Stimulated activated CD8-positive, alpha-beta memory T cell treated with anti-CD3 and anti-CD28 coated beads, Interleukin-2, amount 100 ng/mL, for 48 hours (primary cell): ENCODE data around the gene NTRK3.

ENCODE experiments used
- DNase-seq, 2 donors: peaks; one replicate each; pipeline ENCODE4 v3.0.0-alpha.2; 2020; ENCODE audit warnings: low read depth in 2 of 2

NTRK3 gene

DNA sequence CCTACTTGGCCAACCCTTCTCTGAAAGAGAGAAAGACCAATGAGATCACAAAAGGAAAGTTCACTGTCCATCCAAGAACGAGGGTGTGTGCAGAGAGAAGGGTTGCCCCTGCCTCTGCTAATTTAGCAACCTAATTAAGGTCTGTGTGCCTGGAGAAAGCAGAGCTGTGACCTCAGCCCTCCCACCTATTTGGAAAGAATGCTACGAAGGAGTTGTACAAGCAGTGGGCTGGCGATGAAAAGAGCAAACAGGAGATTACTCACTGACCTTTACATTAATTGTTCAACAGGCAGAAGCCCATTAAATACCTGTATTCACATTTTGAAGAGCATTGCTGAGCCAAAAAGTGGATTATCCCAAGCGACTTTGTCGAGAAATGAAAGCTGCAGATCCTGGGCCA is 314.9 kb downstream of the NTRK3 start:
- no peak for DNase-seq

DNA sequence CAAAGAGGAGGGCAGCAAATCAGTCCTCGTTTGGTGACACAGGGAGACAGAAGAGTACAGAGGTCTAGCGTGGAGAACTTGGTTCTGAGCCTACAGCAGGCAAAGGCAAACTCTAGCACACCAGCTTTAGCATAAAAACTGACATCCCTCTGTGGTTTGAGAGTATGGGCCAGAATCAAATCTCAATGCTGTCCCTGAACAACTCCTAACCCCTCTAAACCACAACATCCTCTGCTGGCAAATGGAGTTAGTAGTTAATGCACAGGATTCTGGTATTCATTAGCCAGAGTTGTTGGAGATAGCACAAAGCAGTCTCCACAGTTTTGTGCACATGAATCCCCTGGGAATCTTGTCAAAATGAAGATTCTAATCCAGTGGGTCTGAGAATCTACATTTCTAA is 315.8 kb downstream of the NTRK3 start:
- DNase-seq = no peak

DNA sequence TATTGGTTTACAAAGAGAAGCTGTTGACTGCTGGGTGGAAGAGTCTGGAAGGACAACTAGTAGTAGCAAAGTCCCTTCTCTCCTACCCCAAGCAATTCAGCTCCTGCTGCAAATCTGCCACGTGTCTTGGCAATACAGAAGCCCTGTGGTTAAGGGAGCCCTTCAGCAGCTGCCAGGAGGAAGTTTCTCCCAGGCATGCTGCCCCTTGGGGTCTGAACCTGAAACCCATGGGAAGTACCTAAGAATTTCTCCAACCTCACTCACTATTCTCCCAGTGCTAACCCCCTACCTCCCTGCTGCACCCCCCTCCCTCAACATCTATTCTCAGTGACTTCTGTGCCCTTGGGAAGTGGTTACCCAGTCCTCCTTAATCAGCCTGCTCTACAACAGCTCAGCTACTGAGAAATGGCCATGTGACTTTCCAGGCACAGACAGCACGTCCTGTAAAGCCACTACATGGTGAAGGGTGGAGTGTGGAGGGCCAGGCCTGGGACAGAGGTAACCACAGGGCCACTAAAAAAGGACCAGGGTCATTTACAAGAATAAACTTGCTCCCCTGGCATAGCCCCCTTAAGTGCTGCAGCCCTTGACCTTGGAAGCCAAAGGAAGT is 316.6 kb downstream of the NTRK3 start:
- no peak for DNase-seq

DNA sequence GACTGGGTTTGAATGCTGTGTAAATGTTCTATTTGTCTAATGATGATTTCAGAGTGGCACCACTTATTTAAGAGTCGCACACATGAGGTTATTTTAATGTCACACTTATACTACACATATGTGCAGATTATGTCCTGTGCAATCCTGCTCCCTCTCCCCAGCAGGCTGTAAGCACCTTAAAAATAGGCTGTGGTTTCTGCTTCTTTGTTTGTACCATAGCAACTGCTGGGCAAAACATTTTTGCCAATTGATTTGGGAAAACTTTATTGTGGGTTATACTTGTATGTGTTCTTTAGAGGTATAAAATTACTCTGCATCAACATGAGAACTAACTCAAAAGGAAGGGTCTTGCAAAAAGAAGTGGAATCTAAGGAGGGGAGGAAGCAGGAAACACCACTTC is 318.5 kb downstream of the NTRK3 start:
- no peak for DNase-seq

DNA sequence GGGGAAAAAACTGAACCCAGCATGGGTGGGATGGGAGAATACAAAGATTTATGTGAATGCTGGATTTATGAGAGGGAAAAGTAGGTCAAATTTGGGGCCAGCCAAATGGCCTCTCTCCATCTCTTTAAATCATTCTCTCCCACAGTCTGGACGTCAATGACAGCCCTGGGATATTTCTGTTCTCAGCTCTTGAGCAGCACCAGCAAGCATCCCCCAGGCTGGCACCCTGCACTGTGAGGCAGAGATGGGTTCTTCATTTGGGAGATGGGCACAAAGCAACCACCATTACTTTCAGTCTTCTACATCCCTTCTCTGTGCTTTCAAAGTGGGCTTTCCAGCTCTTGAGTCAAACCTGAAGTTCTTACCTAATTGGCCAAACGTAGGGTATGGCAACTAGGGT is 321.0 kb downstream of the NTRK3 start:
- DNase-seq = no peak

DNA sequence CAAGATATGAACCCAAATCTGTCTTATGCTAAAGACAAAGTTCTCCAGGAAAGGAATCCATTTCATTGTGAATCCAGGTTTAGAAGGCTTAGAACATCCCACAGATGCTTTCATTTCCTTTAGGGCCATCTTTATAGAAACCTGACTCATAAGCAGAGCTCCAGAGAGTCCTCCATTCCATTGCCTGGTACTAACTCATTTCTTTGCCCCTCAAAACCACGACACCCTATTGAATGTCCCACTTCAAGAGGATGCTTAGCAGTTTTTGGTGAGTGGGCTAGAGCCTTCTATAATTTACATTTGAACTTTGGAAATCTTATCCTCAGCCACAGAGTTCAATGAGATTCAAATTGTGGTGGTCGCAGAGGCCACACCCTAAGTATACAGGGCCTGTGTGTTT is 325.0 kb downstream of the NTRK3 start:
- no peak for DNase-seq

DNA sequence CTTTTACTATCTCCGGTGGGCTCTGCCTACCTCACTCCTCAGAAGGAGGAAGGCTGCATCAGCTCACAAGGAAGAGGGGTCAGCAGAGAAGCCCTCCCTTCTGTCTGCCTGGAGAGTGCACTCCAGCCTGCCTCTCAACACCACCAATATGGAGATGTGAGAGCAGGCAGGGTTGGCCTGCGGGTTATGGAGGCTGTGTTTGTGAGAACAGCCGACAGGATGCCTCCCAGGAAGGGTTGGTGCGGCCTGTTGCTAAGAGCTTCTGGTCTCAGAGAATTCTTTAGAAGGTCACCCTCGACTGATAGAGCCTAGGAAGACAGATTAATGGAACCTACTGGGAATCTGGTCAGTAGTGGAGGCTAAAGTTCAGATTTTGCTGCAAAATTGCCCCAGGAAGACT is 326.1 kb downstream of the NTRK3 start:
- no peak for DNase-seq

DNA sequence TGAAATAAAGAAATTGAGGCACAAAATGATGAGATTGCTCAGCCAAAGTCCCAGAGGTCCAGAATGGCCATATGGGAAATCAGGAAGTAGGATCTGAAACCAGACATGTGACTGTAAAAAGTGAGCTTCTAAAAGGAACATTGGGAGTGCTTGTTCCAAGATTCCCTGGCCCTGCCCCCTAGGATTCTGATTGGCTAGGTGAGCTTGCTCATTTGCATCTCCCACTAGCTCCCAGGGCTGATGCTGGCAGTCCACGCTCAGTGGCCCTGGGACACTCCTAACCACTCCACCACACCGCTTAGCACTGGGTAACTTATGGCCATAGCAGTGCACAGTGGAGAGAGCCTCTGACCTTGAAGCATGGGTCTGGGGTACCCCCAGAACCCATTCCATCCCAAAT is 326.7 kb downstream of the NTRK3 start:
- no peak for DNase-seq

DNA sequence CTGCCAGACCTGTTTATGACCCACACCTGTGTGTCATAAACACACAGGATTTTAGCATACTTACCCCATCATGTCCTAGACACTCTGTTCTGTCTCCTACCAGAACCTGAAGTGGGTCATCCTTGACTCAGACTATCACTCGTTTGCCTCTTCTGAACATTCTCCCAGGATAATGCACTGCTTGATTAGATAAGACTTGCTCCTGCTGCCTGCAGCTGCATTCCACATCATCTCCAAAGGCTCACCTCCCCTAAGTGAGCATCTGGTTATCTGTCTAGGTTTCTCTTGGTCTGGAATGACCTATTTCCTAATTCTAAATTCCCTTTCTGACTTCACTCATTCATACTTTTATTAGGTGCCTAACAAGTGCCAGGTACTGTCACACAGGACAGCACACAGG is 332.1 kb downstream of the NTRK3 start:
- DNase-seq = no peak

DNA sequence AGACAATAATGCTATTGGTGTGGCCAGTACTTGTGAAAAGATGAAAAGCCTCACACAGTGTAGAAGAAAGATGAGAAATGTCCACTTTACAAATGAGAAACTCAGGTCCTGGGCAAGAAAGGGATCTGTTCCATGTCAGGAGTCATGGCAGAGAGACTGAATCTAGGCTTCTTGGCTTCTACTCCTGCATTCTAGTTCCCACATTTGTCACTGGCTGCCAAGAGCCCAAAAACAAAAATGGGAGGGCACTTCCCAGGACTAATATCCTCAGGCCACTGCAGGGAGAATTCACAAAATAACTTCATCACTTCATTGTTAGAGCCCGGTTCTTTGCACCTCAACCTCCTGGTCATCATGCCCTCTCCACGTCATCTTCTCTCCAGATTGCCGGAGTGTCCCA is 337.5 kb downstream of the NTRK3 start:
- no peak for DNase-seq

DNA sequence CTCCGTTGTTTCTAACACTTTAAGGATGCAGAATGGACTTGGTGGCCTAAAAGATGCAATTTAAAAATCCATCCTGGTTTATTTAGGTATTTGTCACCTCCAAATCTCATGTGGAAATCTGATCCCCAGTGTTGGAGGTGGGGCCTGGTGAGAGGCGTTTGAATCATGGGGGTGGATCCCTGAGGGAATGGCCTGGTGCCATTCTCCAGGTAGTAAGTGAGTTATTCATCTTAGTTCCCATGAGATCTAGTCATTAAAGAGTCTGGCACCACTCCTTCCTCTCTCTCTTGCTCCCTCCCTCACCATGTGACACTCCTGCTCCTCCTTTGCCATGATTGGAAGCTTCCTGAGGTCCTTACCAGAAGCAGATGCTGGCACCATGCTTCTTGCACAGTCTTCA is 339.1 kb downstream of the NTRK3 start:
- DNase-seq = no peak

DNA sequence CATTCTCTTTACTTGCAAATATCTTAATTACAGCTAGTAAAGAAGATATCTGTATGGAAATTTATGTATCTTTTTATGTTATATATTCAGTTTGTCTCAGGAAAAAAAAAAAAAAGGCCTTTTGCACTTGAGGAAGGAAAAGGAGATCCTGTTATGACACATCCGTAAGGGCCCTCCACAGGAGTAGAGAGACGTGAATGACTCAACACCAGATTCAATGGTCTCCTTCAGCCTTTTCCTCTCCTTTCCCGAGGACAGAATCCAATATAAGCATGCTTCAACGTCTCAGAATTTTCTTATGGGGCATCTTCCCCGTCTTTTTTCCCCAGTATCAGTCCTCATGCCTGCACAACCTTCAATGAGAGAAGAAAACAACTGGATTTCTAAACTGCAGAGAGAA is 340.3 kb downstream of the NTRK3 start:
- DNase-seq = no peak

DNA sequence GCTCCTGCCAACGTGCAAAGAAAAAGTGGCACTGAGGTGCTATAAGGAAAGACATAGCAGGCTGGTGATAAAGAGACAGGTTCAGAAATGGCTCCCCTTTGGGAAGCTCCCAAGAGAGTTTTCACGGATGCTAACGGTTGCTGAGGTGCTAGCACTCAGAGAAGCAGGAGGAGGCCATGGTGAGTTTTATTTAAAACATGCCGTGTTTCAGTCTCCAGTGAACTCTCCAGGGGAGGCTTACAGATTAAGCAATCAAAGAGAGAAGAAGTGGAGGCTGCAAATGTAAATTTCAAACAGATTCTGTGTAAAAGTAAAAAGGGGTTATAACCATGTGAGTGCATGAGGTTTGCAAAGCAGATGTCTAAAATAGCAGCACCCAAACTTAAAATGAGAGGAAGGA is 346.2 kb downstream of the NTRK3 start:
- no peak for DNase-seq

DNA sequence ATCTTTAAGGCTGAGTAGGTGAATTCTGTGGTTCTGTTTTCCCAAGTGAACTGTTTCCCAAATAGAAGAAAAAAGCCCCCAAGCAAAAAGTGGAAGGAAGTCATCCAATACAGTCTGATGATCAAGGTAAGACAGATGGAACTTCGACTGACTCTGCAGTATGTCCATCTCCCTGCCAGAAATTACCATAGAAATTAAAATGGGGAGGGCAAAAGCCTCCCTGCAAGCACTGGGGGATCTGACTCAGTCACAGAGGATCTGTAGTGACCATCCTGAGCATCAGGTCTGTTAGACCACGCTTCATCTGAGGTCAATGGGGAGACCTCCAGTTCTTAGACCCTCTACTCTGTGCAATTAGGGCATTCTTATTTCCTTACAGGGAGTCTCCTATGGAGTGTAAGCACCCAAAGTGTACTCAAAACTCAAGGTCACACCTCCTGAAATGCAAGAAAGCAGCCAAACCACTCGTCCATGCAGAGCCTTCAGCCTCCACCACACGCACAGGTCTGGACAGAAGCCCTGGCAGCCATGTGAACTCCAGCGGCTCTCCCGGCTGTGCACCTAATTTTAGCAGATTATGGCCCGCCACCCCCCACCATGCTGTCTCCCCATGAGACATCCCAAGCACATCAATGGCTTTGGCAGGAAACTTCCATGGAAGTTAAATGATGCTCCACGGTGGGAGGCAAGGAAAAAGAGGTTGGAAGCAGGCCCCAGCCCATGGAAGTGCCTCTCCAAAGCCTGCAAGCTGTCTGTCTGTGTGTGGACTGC is 348.7 kb downstream of the NTRK3 start:
- DNase-seq = no peak

DNA sequence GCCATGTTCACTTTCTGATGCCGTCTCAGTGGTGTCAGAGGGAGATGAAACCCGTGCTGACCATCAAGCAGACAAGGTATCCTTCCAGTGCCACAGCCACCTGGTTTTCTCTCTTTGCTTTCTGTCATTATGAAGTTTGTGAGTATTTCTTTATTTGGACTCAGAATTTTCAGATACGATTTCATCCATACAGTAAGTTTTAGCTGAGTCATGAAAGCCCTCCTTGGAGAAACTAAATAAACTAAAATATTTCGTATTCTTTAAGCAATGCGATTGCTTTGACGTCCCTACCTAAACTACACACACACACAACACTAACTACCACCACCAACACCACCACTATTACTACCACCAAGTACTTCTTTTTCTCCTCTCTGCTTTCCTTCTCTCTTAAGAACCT is 350.1 kb downstream of the NTRK3 start:
- DNase-seq = no peak

DNA sequence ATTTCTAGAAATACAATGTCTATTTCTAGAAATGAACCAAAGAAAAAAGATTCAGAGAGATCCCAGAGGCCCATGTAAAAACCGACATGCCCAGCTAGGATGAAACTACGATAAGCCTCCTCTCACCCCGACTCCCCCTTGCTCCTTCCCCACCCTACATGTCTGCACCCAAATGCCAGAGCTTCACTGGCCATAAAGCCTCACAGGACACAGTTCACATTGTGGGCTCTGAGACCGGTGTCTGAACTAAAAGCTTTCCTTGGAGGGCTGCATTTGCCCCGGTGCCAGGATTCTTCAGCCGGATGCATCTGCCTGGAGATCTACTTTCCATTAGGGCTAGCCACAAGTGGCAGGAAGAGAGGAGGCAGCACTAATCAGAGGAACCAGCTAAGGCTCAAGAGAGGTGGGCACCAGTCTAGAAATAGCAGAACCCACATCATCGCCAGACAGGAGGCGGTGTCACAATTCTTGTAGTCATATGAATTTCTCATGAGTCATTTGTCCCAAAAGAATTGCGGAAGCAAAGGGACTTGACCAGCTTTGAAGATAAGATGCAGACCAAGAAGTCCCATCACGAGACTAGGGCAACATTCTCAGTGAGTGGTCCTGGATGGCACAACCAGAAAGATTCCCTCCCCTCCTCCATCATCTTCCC is 353.6 kb downstream of the NTRK3 start:
- no peak for DNase-seq

DNA sequence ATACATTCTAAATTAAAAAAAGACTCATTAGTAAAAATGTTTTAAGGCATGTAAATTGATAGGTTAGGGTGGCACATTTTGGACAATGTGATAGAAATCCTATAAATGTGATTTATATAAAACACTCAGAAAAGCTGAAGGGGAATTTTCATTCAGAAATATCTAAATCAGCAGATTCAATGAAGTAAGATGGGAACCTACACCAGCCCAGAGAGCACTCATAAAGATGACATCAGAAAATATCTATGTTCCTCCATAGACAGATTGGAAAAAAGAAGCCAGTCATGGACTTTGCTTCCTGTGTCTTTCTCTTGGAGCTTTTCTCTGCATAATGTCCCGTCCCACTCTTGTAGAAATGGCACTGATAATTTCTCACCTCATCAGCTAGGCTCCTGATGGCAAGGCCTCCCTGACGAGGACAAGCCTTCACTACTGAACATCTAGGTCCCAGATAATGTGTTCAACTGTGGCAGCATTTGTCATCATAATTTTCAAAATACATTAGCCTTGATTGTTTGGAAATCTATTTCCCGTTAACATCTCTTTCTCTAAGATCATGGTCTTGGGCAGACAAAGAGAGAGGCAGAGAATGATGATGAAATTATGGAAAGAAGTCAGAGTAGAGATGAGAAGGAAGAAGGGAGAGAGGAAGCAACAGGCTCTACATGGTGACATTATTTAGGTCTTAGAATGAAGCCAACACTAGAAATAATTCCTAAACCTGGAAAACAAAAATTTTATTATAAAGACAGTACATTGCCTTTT is 354.4 kb downstream of the NTRK3 start:
- no peak for DNase-seq

DNA sequence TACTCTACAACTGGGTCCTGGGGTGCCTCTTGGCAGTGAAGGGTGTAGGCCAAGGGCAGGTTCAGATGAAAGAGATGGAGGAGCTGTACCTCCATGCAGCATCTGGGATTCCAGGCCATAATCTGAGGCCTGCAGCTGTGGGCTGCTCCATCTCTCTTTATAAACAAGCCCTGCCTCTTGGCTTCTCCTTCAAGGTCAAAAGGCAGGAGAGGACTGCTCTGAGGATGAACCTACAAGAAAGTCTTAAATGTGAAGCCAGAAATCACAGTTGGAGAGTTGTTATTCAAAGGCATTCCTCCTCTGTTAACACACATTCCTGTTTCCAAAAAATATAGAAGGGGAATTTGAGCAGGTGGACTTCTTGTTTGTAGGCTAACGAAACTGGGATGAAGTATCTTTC is 355.5 kb downstream of the NTRK3 start:
- no peak for DNase-seq

DNA sequence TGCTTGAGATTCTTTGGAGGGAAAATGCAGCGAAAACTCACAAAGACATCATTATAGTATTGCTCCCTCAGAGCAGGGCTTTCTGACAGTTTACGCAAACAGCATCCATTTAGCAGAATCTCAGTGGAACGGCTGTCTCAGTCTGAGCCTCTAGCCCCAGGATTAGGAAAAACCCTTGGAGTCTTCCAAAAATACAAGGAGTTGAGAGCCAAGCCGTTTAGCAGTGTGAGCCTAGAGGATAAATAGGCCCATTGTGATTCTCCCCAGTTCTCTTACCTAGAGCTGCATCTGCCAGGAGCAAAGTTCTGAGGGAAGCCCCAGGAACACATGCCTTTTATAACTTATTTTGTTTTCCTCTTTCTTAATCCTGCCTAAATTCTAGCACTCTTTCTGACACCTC is 359.6 kb downstream of the NTRK3 start:
- no peak for DNase-seq

DNA sequence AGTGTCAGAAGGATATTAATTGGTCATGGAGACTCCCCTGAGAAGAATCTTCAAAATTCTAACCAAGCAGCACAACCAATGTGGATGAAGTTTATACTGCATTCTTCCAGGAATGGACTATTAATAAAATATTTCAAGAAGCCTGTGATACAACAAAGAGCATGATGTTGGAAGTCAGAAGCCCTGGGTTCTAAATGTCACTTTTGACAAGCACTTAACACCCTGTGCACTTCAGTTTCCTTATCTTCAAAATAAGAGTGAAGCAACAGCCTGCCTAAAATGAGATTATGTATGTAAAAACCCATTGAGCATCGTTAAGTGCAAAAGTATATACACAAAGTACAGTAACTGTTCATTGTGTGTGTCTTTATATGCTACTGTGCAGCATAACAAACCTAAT is 369.4 kb downstream of the NTRK3 start:
- no peak for DNase-seq

DNA sequence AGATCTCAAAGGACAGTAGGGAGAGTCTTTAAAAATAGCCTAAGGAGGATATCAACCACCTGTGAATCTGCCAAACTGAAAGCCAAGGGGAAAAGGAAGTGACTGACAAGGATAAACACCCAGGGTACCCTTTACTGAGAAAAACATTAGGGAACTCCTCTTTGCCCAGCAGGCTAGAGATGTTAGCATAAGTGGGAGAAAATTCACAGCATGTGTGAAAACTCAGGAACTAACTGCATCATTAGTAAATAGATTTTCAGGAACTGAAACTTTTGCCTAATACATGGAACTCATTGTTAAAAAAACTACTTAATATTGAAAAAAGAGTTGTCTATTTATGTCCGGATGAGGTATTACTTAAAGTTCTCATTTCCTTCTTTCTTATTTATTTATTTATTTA is 375.5 kb downstream of the NTRK3 start:
- no peak for DNase-seq

DNA sequence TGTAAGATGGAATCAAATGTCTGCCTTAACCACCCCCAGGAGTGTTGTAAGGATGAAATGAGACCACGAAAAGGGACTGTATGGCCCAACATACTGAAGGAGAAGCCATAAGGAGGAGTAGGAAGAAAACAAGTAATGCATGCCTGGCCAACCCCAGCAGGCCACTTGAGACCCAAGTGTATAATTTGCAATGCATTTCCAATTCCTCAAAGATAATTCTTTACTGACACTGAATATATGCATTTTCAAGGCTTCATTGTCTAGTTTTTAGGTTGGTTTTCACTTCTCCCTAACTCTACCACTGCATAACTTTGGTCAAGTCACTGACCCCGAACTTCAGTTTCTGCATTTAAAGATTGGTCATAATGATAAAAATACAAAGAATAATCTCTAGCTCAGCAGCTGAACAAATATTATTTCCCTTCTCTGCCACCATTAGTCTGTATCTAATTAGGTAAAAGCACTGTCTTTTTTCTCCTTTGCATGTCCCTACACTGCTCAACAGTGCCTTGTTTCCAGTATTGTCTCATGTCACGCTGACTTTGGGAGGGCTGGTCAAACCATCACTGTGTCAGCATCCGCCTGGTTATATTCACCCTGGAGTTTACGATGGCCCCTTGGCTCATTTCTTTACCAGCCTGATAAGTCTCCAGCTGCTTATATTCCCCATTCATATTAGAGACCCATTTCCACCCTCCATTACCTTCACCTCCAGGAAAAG is 378.6 kb downstream of the NTRK3 start:
- DNase-seq = no peak
